ENCODE measurements around the gene WT1.

Gene WT1

DNA sequence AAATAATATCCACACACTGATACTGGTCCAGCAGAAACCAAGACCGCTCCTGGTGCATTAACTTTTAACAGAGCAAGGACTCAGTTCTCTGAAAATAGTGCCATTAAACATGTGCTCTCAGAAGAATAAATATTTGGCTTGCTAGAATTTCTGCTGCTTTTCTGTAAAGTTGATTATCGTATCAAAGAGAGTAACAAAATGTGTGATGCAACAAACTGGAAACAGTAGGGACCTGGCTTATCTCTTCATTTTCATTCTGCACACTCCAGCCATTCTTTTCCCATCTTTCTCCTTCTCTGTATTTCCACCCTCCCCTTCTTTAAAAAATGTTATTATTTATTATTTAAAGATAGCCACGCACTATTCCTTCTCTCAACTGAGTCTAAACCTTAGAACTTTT, 43.9 kb downstream of the WT1 start:
- Histone ChIP-seq H3K4me1 (ENCODE audit: control insufficient read depth in 1 of 2, insufficient read depth in 2 of 2, low read length in 2 of 2) (no peaks in the 10 kb centered on the region), H3K27ac (ENCODE audit: low read depth, low read length) (no peak overlapping the region), H3K27me3 (ENCODE audit: control insufficient read depth in 1 of 2, insufficient read depth in 2 of 2, low read length in 2 of 2) (peaks cover 0 to 9% of the 10 kb centered on the region in 2 donors), H3K9ac (ENCODE audit: low read depth in 1 of 2, low read length in 2 of 2) (no peak overlapping the region), H3K9me3 (ENCODE audit: control insufficient read depth in 1 of 2, low read length in 2 of 2) (no peaks in the 10 kb centered on the region), H3K36me3 (ENCODE audit: control insufficient read depth in 1 of 2, insufficient read depth in 2 of 2, low read length in 2 of 2) (no peaks in the 10 kb centered on the region), H3K4me3 (ENCODE audit: low read depth in 1 of 2, low read length in 2 of 2) (no peak overlapping the region)

DNA sequence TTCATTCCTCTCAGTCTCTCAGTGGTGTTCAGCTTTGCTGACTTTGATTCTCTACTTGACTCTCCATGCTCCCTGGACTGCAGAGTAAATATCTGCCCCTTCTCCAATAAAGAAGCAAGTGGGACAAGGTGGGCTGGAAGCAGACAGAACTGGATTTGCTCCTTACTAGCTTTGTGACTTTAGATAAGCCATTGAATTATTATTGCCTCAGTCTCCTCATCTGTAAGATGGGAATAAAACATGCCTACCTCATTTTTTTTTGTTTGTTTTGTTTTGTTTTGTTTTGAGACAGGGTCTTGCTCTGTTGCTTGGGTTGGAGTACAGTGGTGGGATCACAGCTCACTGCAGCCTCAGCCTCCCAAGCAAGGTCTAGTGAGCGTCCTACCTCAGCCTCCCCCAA, 44.6 kb downstream of the WT1 start:
- no peaks in the 10 kb centered on the region for H3K4me1 ChIP-seq (ENCODE audit: control insufficient read depth in 1 of 2, insufficient read depth in 2 of 2, low read length in 2 of 2)
- no peak overlapping the region for H3K4me3 ChIP-seq (ENCODE audit: low read depth in 1 of 2, low read length in 2 of 2)
- no peaks in the 10 kb centered on the region for H3K9me3 ChIP-seq (ENCODE audit: control insufficient read depth in 1 of 2, low read length in 2 of 2)
- no peak overlapping the region for H3K27ac ChIP-seq (ENCODE audit: low read depth, low read length)
- no peaks in the 10 kb centered on the region for H3K36me3 ChIP-seq (ENCODE audit: control insufficient read depth in 1 of 2, insufficient read depth in 2 of 2, low read length in 2 of 2)
- H3K9ac ChIP-seq (ENCODE audit: low read depth in 1 of 2, low read length in 2 of 2): no peak overlapping the region
- H3K27me3 ChIP-seq (ENCODE audit: control insufficient read depth in 1 of 2, insufficient read depth in 2 of 2, low read length in 2 of 2): peaks cover 5 to 12% of the 10 kb centered on the region in 2 donors

DNA sequence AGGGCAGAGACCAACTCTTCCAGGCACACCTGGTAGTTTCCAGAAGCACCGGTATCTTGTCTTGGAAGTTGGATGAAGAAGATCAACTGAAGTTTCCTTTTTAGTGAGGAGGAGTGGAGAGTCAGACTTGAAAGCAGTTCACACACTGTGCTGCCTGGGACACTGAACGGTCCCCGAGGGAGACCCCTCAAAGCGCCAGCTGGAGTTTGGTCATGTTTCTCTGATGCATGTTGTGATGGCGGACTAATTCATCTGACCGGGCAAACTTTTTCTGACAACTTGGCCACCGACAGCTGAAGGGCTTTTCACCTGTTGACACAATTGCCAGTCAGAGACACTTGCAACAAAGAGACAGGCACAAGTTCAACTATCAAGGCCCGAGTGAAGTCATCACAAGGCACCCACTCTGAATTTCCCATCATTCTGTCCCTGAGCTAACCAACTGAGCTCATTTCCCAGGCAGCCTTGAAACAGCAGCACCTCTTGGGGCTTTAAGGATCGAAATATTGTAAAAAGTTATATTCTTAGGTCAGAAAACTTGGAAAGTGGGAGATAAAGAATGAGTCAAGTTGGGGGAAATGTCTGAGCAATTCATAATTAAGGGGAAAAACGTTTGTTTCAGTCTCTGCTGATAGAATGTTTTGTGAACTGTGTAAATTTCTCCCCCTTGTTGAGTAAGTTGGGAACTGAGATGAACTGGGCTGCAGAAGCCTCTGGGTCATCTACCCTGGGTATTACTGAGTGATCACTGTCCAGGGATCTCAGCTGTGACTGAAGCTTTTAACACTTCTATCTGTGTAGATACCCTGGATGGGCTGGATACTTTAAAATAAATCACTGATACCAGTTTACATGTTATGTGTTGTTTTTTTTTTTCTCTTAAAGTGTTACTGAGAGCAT, 46.2 kb downstream of the WT1 start:
- no peak overlapping the region for H3K4me3 ChIP-seq (ENCODE audit: low read depth in 1 of 2, low read length in 2 of 2)
- peaks cover 5 to 12% of the 10 kb centered on the region in 2 donors for H3K27me3 ChIP-seq (ENCODE audit: control insufficient read depth in 1 of 2, insufficient read depth in 2 of 2, low read length in 2 of 2)
- H3K9ac ChIP-seq (ENCODE audit: low read depth in 1 of 2, low read length in 2 of 2): no peak overlapping the region
- H3K9me3 ChIP-seq (ENCODE audit: control insufficient read depth in 1 of 2, low read length in 2 of 2): no peaks in the 10 kb centered on the region
- H3K4me1 ChIP-seq (ENCODE audit: control insufficient read depth in 1 of 2, insufficient read depth in 2 of 2, low read length in 2 of 2): no peaks in the 10 kb centered on the region
- H3K27ac ChIP-seq (ENCODE audit: low read depth, low read length): no peak overlapping the region
- H3K36me3 ChIP-seq (ENCODE audit: control insufficient read depth in 1 of 2, insufficient read depth in 2 of 2, low read length in 2 of 2): no peaks in the 10 kb centered on the region

DNA sequence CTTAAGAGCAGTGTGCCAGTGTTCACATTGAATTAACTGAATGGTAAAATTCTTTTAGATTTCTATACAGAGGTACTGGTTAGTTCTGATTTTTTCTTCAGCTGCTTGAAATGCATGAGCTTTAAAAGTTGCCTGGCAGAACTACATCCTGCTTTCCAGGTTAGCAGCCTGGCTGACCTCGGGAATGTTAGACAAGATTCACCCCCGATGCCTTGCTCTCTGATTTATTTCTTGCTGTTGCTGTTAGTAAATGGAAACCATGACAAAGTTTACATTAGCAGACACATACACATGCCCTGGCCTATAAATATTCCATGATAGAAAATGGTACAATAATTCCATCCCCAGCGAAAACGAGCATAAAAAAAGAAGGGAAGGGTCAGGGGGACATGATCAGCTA, 47.0 kb downstream of the WT1 start:
- Histone ChIP-seq H3K9me3 (ENCODE audit: control insufficient read depth in 1 of 2, low read length in 2 of 2) (no peaks in the 10 kb centered on the region), H3K36me3 (ENCODE audit: control insufficient read depth in 1 of 2, insufficient read depth in 2 of 2, low read length in 2 of 2) (no peaks in the 10 kb centered on the region), H3K9ac (ENCODE audit: low read depth in 1 of 2, low read length in 2 of 2) (no peak overlapping the region), H3K4me1 (ENCODE audit: control insufficient read depth in 1 of 2, insufficient read depth in 2 of 2, low read length in 2 of 2) (no peaks in the 10 kb centered on the region), H3K4me3 (ENCODE audit: low read depth in 1 of 2, low read length in 2 of 2) (no peak overlapping the region), H3K27me3 (ENCODE audit: control insufficient read depth in 1 of 2, insufficient read depth in 2 of 2, low read length in 2 of 2) (peaks cover 5 to 12% of the 10 kb centered on the region in 2 donors), H3K27ac (ENCODE audit: low read depth, low read length) (no peak overlapping the region)

DNA sequence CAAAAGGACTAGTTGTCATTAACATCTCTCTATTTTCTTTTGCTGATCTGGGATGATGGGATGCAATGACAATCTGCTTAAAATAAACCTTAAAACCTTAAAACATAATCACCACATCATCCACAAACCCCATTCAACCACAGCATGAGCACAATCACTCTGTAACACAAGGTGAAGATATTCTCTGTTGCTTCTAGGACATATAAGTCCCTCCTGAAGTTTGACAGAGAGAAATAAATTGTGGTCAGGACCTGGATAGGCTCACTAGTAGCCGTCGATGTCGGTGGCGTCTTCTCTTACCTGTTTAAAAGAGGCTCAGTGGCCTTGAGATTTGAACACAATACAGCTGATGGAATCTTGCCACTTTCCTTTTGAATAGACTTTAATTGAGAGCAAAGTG, 47.9 kb downstream of the WT1 start:
- peaks cover 5 to 12% of the 10 kb centered on the region in 2 donors for H3K27me3 ChIP-seq (ENCODE audit: control insufficient read depth in 1 of 2, insufficient read depth in 2 of 2, low read length in 2 of 2)
- no peak overlapping the region for H3K4me3 ChIP-seq (ENCODE audit: low read depth in 1 of 2, low read length in 2 of 2)
- H3K9ac ChIP-seq (ENCODE audit: low read depth in 1 of 2, low read length in 2 of 2): no peak overlapping the region
- no peaks in the 10 kb centered on the region for H3K36me3 ChIP-seq (ENCODE audit: control insufficient read depth in 1 of 2, insufficient read depth in 2 of 2, low read length in 2 of 2)
- no peak overlapping the region for H3K27ac ChIP-seq (ENCODE audit: low read depth, low read length)
- no peaks in the 10 kb centered on the region for H3K9me3 ChIP-seq (ENCODE audit: control insufficient read depth in 1 of 2, low read length in 2 of 2)
- H3K4me1 ChIP-seq (ENCODE audit: control insufficient read depth in 1 of 2, insufficient read depth in 2 of 2, low read length in 2 of 2): no peaks in the 10 kb centered on the region

DNA sequence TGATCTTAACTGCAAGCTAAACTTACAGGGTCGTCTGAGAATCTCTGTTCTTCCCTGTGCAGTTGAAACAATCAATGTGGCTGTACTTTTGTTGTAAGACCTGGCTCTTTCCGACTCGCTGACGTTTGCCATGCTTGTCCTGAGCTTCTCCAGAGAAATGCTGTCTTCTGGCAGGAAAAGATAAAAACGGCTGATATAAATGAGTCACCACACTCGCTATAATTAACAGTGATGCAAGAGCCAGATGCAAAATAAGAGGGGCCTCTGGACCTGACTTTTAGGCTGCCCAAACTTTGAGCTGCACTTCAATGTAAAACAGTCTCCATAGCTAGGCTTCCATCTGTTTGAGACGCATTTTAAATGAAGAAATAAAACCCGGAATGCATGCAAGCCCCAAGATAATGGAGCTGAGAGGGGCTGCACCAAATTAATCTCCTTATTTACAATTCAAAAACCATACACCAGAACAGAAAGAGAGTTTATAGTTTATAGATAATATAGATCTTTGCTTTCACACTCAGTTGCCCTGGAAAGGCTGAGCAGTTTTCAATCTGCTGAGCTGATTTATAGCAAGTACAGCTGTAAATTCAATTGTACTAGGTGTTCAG, 48.5 kb downstream of the WT1 start:
- Histone ChIP-seq H3K36me3 (ENCODE audit: control insufficient read depth in 1 of 2, insufficient read depth in 2 of 2, low read length in 2 of 2) (no peaks in the 10 kb centered on the region), H3K4me3 (ENCODE audit: low read depth in 1 of 2, low read length in 2 of 2) (no peak overlapping the region), H3K4me1 (ENCODE audit: control insufficient read depth in 1 of 2, insufficient read depth in 2 of 2, low read length in 2 of 2) (no peaks in the 10 kb centered on the region), H3K9me3 (ENCODE audit: control insufficient read depth in 1 of 2, low read length in 2 of 2) (no peaks in the 10 kb centered on the region), H3K27me3 (ENCODE audit: control insufficient read depth in 1 of 2, insufficient read depth in 2 of 2, low read length in 2 of 2) (peaks cover 5 to 12% of the 10 kb centered on the region in 2 donors), H3K9ac (ENCODE audit: low read depth in 1 of 2, low read length in 2 of 2) (no peak overlapping the region), H3K27ac (ENCODE audit: low read depth, low read length) (no peak overlapping the region)

DNA sequence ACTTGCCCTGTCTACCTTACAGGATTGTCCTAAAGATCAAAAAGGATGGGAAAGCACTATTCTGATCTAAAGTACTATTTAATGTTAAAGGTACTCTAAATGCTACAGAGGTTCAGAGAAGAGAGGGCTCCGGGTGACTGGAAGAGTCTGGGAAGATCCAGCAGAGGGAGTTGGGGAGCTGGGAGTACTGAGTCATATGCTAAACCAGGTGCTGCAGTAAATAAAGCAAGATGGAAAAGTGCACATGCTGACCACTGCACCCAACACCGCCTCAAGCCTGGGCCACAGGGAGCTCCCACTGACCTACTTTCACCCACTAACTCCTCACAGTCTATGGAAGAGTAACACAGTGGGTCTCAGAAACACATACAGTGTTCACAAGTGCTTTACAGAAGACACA, 49.3 kb downstream of the WT1 start:
- Histone ChIP-seq H3K4me1 (ENCODE audit: control insufficient read depth in 1 of 2, insufficient read depth in 2 of 2, low read length in 2 of 2) (no peaks in the 10 kb centered on the region), H3K9me3 (ENCODE audit: control insufficient read depth in 1 of 2, low read length in 2 of 2) (no peaks in the 10 kb centered on the region), H3K9ac (ENCODE audit: low read depth in 1 of 2, low read length in 2 of 2) (no peak overlapping the region), H3K36me3 (ENCODE audit: control insufficient read depth in 1 of 2, insufficient read depth in 2 of 2, low read length in 2 of 2) (no peaks in the 10 kb centered on the region), H3K27ac (ENCODE audit: low read depth, low read length) (no peak overlapping the region), H3K4me3 (ENCODE audit: low read depth in 1 of 2, low read length in 2 of 2) (no peak overlapping the region), H3K27me3 (ENCODE audit: control insufficient read depth in 1 of 2, insufficient read depth in 2 of 2, low read length in 2 of 2) (peaks cover 5 to 12% of the 10 kb centered on the region in 2 donors)

DNA sequence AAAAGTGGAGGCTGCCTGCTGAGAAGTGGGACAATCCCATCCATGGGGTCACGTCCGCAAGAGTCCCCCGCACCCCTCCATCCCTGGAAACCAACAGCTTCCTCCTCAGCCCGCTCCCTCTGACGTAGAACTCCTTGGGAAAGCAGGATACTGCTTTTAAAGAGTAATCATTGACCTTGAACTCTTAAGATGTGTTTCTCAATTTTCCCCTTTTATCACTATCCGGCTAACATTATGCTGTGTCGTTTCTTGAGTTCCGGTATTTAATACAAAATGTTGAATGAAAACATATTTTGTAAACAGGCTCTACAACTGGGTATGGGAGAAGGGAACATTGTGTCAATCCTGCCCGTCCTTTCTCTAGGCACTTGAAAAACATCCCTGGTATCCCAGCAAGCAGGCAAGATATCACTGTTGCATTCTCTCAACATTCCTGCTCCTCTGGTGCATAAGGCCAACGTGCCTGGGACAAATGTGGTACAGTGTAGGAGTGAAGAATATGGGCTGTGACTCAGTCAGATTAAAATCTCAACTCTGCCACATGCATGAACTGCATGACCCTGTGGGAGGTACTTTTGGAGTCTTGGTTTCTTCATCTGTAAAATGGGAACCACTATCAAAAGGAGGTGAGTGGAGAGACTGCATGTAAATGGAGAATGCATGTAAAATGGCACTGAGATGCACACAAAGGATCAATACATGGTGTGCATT, 52.8 kb downstream of the WT1 start:
- Histone ChIP-seq H3K36me3 (ENCODE audit: control insufficient read depth in 1 of 2, insufficient read depth in 2 of 2, low read length in 2 of 2) (no peaks in the 10 kb centered on the region), H3K9ac (ENCODE audit: low read depth in 1 of 2, low read length in 2 of 2) (no peak overlapping the region), H3K4me3 (ENCODE audit: low read depth in 1 of 2, low read length in 2 of 2) (no peak overlapping the region), H3K9me3 (ENCODE audit: control insufficient read depth in 1 of 2, low read length in 2 of 2) (no peaks in the 10 kb centered on the region), H3K27me3 (ENCODE audit: control insufficient read depth in 1 of 2, insufficient read depth in 2 of 2, low read length in 2 of 2) (peaks cover 5 to 8% of the 10 kb centered on the region in 2 donors), H3K27ac (ENCODE audit: low read depth, low read length) (no peak overlapping the region), H3K4me1 (ENCODE audit: control insufficient read depth in 1 of 2, insufficient read depth in 2 of 2, low read length in 2 of 2) (no peaks in the 10 kb centered on the region)

DNA sequence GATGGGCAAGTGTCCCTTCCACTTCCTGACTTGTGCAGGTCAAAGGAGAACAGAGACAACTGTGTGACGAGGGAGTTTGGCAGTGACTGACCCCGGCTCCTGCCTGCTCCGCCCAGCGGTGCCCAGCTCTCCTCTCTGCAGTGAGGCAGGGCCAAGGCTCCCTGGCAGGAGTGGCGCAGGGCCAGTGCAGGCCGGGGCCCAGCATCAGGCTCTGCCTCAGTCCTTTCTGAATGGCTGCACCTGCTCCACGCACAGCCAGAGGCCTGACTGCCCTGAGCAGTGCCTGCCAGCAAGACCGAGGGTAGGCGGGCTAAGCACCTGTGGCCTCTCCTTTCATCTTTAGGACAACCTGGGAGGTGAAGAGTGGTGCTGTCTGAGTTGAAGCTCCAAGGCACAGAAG, 54.2 kb downstream of the WT1 start:
- no peaks in the 10 kb centered on the region for H3K36me3 ChIP-seq (ENCODE audit: control insufficient read depth in 1 of 2, insufficient read depth in 2 of 2, low read length in 2 of 2)
- H3K9ac ChIP-seq (ENCODE audit: low read depth in 1 of 2, low read length in 2 of 2): no peak overlapping the region
- no peak overlapping the region for H3K27ac ChIP-seq (ENCODE audit: low read depth, low read length)
- H3K9me3 ChIP-seq (ENCODE audit: control insufficient read depth in 1 of 2, low read length in 2 of 2): no peaks in the 10 kb centered on the region
- H3K4me3 ChIP-seq (ENCODE audit: low read depth in 1 of 2, low read length in 2 of 2): no peak overlapping the region
- H3K27me3 ChIP-seq (ENCODE audit: control insufficient read depth in 1 of 2, insufficient read depth in 2 of 2, low read length in 2 of 2): peaks cover under 1 to 4% of the 10 kb centered on the region in 2 donors
- no peaks in the 10 kb centered on the region for H3K4me1 ChIP-seq (ENCODE audit: control insufficient read depth in 1 of 2, insufficient read depth in 2 of 2, low read length in 2 of 2)

DNA sequence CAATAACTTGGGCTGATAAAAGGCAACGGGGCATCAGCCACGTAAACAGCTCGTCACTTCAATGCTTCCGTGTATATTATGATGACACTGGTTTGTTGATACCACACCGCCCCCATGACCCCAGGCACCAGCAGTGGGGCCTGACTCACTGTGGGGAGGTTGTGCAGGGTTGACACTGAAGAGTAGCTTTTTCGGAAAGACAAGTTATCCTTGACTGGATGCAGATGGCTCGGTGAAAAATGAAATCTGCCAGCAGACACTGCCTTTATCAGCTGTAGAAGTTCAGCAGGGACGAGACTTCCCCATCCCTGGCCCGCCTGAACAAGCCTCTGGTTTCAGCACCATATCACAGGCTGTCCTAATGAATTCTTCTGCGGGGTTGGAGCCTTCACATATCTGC, 55.6 kb downstream of the WT1 start:
- Histone ChIP-seq H3K27me3 (ENCODE audit: control insufficient read depth in 1 of 2, insufficient read depth in 2 of 2, low read length in 2 of 2) (no peaks in the 10 kb centered on the region), H3K4me1 (ENCODE audit: control insufficient read depth in 1 of 2, insufficient read depth in 2 of 2, low read length in 2 of 2) (no peaks in the 10 kb centered on the region), H3K27ac (ENCODE audit: low read depth, low read length) (no peak overlapping the region), H3K4me3 (ENCODE audit: low read depth in 1 of 2, low read length in 2 of 2) (no peak overlapping the region), H3K9me3 (ENCODE audit: control insufficient read depth in 1 of 2, low read length in 2 of 2) (no peaks in the 10 kb centered on the region), H3K36me3 (ENCODE audit: control insufficient read depth in 1 of 2, insufficient read depth in 2 of 2, low read length in 2 of 2) (no peaks in the 10 kb centered on the region), H3K9ac (ENCODE audit: low read depth in 1 of 2, low read length in 2 of 2) (no peak overlapping the region)

Data from duodenal mucosa (tissue), 2 donors.